HepG2 (cell line): Measurements from ENCODE around the gene CLTCL1. TPM values are rescaled to one million over a fixed set of nuclear protein-coding genes. Genes with fewer than 3 reads are reported as not detected.

ENCODE experiments used
- AGO2 ChIP-seq: fragments of 200-400 bp; formaldehyde crosslinking; optimal IDR thresholded peaks from 2 replicates; pipeline ENCODE3; 2017; ENCODE audit warnings: mild to moderate bottlenecking, low read depth, low read length, moderate library complexity
- ATF7-NPFF ChIP-seq: sonication (generic); formaldehyde crosslinking; IDR thresholded peaks from 2 replicates; pipeline ENCODE4 v1.8.1; 2023; ENCODE audit warnings: mild to moderate bottlenecking, low read depth, missing genetic modification reagents, moderate library complexity
- CHD2 ChIP-seq: IDR thresholded peaks from 2 replicates; pipeline ENCODE4 v1.6.1; 2011; ENCODE audit warnings: low read depth, low read length, improper control_type of control experiment
- ESRRA ChIP-seq: sonication (generic); formaldehyde crosslinking; IDR thresholded peaks from 2 replicates; pipeline ENCODE4 v1.5.1; 2020; ENCODE audit warnings: mild to moderate bottlenecking, low read depth, missing genetic modification reagents
- ETV6 ChIP-seq: sonication (generic); formaldehyde crosslinking; conservative IDR thresholded peaks from 2 replicates; pipeline ENCODE4 v1.4.0; 2020; ENCODE audit warnings: missing genetic modification reagents
- HIVEP1 ChIP-seq: sonication (generic); formaldehyde crosslinking; IDR thresholded peaks from 2 replicates; pipeline ENCODE4 v1.4.0; 2020; ENCODE audit warnings: mild to moderate bottlenecking, missing genetic modification reagents
- KLF15 ChIP-seq: sonication (generic); formaldehyde crosslinking; IDR thresholded peaks from 2 replicates; pipeline ENCODE4 v1.8.1; 2023; ENCODE audit warnings: borderline replicate concordance, mild to moderate bottlenecking, inconsistent platforms, missing genetic modification reagents, mixed read lengths
- NFKBIZ ChIP-seq: IDR thresholded peaks from 2 replicates; pipeline ENCODE4 v1.6.1; 2018; ENCODE audit warnings: missing genetic modification reagents, missing compliant biosample characterization
- TAF1 ChIP-seq: sonication (generic); formaldehyde crosslinking; IDR thresholded peaks from 2 replicates; pipeline ENCODE4 v1.4.0; 2020; ENCODE audit warnings: missing genetic modification reagents
- ZNF451 ChIP-seq: sonication (generic); formaldehyde crosslinking; IDR thresholded peaks from 2 replicates; pipeline ENCODE4 v1.5.0; 2020; ENCODE audit warnings: mild to moderate bottlenecking, missing genetic modification reagents
- ZNF563 ChIP-seq: sonication (generic); formaldehyde crosslinking; IDR thresholded peaks from 2 replicates; pipeline ENCODE4 v1.8.0; 2022; ENCODE audit warnings: mild to moderate bottlenecking, moderate library complexity, missing genetic modification reagents
- ZNF619 ChIP-seq: sonication (generic); formaldehyde crosslinking; IDR thresholded peaks from 2 replicates; pipeline ENCODE4 v1.4.0; 2020; ENCODE audit warnings: mild to moderate bottlenecking, missing genetic modification reagents
- ZNF678 ChIP-seq: sonication (generic); formaldehyde crosslinking; IDR thresholded peaks from 2 replicates; pipeline ENCODE4 v1.4.0; 2020; ENCODE audit warnings: mild to moderate bottlenecking, missing genetic modification reagents
- ZNF709 ChIP-seq: sonication (generic); formaldehyde crosslinking; IDR thresholded peaks from 2 replicates; pipeline ENCODE4 v1.5.0; 2020; ENCODE audit warnings: mild to moderate bottlenecking, missing genetic modification reagents
- ZNF746 ChIP-seq: sonication (generic); formaldehyde crosslinking; IDR thresholded peaks from 2 replicates; pipeline ENCODE4 v1.8.0; 2022; ENCODE audit warnings: mild to moderate bottlenecking, missing genetic modification reagents
- ZSCAN12 ChIP-seq: sonication (generic); formaldehyde crosslinking; IDR thresholded peaks from 2 replicates; pipeline ENCODE4 v1.9.0; 2021; ENCODE audit warnings: mild to moderate bottlenecking, missing genetic modification reagents
- ZSCAN9 ChIP-seq: IDR thresholded peaks from 2 replicates; pipeline ENCODE4 v1.6.1; 2016; ENCODE audit warnings: borderline replicate concordance
- polyA plus RNA-seq, 8 experiments: library from polyadenylated mRNA; depleted of rRNA in 3 of 8; stranded (reverse) in 7 of 8; unstranded in 1 of 8; fragments of >200 nt; fragmentation: Illumina TruSeq in 4 of 8; extraction: Trizol in 4 of 8; gene quantifications; 2 replicates each; pipeline versions ENCODE4 v1.2.1 to v1.2.3, GENCODE V29; 2011 to 2016; ENCODE audit warnings: low read depth in 4 of 8, missing spikeins in 1 of 8, mixed read lengths in 1 of 8; ENCODE audit not compliant: insufficient read depth in 1 of 8
- total RNA-seq, 5 experiments: library from RNA; depleted of rRNA; stranded (reverse); fragments of >200 nt; fragmentation: Illumina TruSeq; extraction: Trizol; gene quantifications; 2 replicates each; pipeline ENCODE4 v1.2.3, GENCODE V29; 2016; ENCODE audit warnings: low read depth in 1 of 5
- TF ChIP-seq, protein P1 (sequence below): sonication (generic); formaldehyde crosslinking; IDR thresholded peaks from 2 replicates; pipeline ENCODE4 v1.8.0; 2022; ENCODE audit warnings: missing genetic modification reagents, mild to moderate bottlenecking, borderline replicate concordance
- TF ChIP-seq, protein P2 (sequence below): sonication (generic); formaldehyde crosslinking; IDR thresholded peaks from 2 replicates; pipeline ENCODE4 v1.9.0; 2021; ENCODE audit warnings: missing genetic modification reagents, mild to moderate bottlenecking, borderline replicate concordance
- TF ChIP-seq, protein P3 (sequence below): sonication (generic); formaldehyde crosslinking; IDR thresholded peaks from 2 replicates; pipeline ENCODE4 v1.4.0; 2020; ENCODE audit warnings: mild to moderate bottlenecking, missing genetic modification reagents
- TF ChIP-seq, protein P4 (sequence below): sonication (generic); formaldehyde crosslinking; IDR thresholded peaks from 2 replicates; pipeline ENCODE4 v1.8.1; 2023; ENCODE audit warnings: mild to moderate bottlenecking, inconsistent platforms, moderate library complexity, missing genetic modification reagents, borderline replicate concordance

The CLTCL1 gene
- total and polyA plus RNA-seq, 2 of the 13 experiments (the other 11 are each of a cell fraction or from before 2014, with no cell fraction given) = 8.1 to 10.9 TPM

DNA sequence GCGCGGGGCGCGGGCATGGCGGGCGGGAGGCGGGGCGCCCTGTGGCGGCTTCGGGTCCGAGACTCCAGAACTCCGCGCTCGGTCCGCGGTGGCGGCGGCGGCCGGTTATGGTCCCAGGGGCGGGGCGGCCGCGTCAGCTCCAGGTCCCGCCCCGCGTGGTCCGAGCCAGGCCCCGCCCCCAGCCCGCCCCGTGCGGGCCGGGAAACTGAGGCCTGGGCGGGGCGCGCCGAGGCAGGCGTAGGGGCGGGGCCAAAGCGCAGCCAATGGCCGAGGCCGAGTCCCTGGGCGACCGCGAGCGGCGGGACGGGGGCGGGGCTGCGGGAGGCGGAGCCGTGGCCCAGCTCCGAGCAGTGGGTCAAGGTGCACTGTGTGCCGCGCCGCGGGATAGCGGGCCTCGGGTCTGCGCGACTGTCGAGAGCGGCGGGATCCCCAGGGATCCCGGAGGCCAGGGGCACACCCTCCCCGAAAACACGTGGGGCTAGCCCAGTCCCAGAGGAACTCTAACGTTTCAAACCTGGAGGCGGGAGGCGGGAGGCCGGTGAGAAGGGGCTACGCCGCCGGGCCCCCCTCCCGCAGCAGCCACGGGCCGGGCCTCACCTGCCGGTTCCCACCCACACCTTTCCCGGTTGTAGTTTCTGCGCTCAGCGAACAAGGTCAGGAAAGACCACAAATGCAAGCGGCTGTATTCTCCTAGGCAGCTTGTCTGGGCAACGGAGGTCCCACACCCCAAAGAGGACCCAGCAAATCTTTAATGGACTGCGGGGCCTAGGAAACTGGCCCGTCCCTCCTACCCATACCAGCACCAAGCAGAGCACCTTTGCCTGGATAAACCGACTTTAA lies 112.6 kb downstream of the CLTCL1 start, which contains the start of gene SLC25A1 (continued):
- TF ChIP-seq, protein P1, sequence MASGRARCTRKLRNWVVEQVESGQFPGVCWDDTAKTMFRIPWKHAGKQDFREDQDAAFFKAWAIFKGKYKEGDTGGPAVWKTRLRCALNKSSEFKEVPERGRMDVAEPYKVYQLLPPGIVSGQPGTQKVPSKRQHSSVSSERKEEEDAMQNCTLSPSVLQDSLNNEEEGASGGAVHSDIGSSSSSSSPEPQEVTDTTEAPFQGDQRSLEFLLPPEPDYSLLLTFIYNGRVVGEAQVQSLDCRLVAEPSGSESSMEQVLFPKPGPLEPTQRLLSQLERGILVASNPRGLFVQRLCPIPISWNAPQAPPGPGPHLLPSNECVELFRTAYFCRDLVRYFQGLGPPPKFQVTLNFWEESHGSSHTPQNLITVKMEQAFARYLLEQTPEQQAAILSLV (CRISPR knock-in tag) = peak; percentile 77; the same call in 1 of the 2 replicates
- TF ChIP-seq ESRRA (CRISPR knock-in tag) (no peak), ZNF619 (CRISPR knock-in tag) (peak; percentile 27; the same call in 1 of the 2 replicates), ZNF678 (CRISPR knock-in tag) (0 out of 2 replicates have a peak, but pooled peaks have one; percentile 19), NFKBIZ (CRISPR knock-in tag) (no peak), AGO2 (peak; percentile 27), TAF1 (peak; percentile 80), ZNF563 (peak; percentile 63), ATF7-NPFF (peak; percentile 30; the same call in 1 of the 2 replicates), ZNF709 (CRISPR knock-in tag) (peak; percentile 62; the same call in 1 of the 2 replicates), HIVEP1 (peak; percentile 59), KLF15 (peak; percentile 30; the same call in 1 of the 2 replicates), CHD2 (peak; percentile 75), ZSCAN12 (CRISPR knock-in tag) (peak; percentile 74; the same call in 1 of the 2 replicates), ZNF746 (0 out of 2 replicates have a peak, but pooled peaks have one; percentile 27), ZNF451 (CRISPR knock-in tag) (no peak), ZSCAN9 (peak; percentile 32; the same call in 1 of the 2 replicates), ETV6 (CRISPR knock-in tag) (no peak)
- TF ChIP-seq, protein P2, sequence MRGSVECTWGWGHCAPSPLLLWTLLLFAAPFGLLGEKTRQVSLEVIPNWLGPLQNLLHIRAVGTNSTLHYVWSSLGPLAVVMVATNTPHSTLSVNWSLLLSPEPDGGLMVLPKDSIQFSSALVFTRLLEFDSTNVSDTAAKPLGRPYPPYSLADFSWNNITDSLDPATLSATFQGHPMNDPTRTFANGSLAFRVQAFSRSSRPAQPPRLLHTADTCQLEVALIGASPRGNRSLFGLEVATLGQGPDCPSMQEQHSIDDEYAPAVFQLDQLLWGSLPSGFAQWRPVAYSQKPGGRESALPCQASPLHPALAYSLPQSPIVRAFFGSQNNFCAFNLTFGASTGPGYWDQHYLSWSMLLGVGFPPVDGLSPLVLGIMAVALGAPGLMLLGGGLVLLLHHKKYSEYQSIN (CRISPR knock-in tag) = no peak
- TF ChIP-seq, protein P3, sequence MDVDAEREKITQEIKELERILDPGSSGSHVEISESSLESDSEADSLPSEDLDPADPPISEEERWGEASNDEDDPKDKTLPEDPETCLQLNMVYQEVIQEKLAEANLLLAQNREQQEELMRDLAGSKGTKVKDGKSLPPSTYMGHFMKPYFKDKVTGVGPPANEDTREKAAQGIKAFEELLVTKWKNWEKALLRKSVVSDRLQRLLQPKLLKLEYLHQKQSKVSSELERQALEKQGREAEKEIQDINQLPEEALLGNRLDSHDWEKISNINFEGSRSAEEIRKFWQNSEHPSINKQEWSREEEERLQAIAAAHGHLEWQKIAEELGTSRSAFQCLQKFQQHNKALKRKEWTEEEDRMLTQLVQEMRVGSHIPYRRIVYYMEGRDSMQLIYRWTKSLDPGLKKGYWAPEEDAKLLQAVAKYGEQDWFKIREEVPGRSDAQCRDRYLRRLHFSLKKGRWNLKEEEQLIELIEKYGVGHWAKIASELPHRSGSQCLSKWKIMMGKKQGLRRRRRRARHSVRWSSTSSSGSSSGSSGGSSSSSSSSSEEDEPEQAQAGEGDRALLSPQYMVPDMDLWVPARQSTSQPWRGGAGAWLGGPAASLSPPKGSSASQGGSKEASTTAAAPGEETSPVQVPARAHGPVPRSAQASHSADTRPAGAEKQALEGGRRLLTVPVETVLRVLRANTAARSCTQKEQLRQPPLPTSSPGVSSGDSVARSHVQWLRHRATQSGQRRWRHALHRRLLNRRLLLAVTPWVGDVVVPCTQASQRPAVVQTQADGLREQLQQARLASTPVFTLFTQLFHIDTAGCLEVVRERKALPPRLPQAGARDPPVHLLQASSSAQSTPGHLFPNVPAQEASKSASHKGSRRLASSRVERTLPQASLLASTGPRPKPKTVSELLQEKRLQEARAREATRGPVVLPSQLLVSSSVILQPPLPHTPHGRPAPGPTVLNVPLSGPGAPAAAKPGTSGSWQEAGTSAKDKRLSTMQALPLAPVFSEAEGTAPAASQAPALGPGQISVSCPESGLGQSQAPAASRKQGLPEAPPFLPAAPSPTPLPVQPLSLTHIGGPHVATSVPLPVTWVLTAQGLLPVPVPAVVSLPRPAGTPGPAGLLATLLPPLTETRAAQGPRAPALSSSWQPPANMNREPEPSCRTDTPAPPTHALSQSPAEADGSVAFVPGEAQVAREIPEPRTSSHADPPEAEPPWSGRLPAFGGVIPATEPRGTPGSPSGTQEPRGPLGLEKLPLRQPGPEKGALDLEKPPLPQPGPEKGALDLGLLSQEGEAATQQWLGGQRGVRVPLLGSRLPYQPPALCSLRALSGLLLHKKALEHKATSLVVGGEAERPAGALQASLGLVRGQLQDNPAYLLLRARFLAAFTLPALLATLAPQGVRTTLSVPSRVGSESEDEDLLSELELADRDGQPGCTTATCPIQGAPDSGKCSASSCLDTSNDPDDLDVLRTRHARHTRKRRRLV (CRISPR knock-in tag) = 0 out of 2 replicates have a peak, but pooled peaks have one; percentile 25
- TF ChIP-seq, protein P4, sequence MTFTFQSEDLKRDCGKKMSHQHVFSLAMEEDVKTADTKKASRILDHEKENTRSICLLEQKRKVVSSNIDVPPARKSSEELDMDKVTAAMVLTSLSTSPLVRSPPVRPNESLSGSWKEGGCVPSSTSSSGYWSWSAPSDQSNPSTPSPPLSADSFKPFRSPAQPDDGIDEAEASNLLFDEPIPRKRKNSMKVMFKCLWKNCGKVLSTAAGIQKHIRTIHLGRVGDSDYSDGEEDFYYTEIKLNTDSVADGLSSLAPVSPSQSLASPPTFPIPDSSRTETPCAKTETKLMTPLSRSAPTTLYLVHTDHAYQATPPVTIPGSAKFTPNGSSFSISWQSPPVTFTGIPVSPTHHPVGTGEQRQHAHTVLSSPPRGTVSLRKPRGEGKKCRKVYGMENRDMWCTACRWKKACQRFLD (CRISPR knock-in tag) = 0 out of 2 replicates have a peak, but pooled peaks have one; percentile 21
